Measurements from ENCODE around the gene LIMD2. TPM values are rescaled to one million over a fixed set of nuclear protein-coding genes. Genes with fewer than 3 reads are reported as not detected.

The LIMD2 gene
- total RNA-seq, 2 donors from 2014 or later: 97.5 to 111 TPM

DNA sequence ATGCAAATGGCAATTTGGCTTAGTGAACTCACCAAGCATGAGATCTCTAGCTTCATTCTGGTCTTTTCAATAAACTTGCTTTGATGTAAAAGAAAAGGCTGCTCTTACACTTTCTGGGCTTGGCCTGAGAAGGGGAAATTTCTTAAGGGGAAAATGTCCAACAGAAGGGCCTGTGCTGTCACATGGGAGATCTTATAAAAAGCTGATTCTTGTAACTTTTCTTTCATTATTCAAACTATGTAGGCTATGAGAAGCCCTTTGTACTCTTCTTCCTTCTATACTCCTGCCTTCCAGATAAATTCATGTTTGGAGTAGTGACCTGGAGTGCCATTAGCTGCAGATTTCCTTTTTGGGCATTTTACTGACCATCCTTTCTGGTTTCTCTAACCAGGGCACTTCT, 16.9 kb downstream of the LIMD2 start:
- H3K9ac ChIP-seq (ENCODE audit: extremely low read depth, low read length, poor library complexity, severe bottlenecking): no peak overlapping the region
- H3K27ac Mint-ChIP-seq: no peak overlapping the region
- no peaks in the 10 kb centered on the region for H3K27me3 ChIP-seq (ENCODE audit: control insufficient read depth, insufficient read depth, low read length, poor library complexity, severe bottlenecking)
- peaks cover 20% of the 10 kb centered on the region for H3K4me1 Mint-ChIP-seq
- H3K36me3 ChIP-seq (ENCODE audit: control insufficient read depth, insufficient read depth, low read length): peaks cover 30% of the 10 kb centered on the region
- DNase-seq: no peak
- peaks cover 18% of the 10 kb centered on the region for H3K36me3 Mint-ChIP-seq (ENCODE audit: low read depth)
- H3K27ac ChIP-seq (ENCODE audit: low read depth, low read length): no peak overlapping the region
- H3K9me3 ChIP-seq (ENCODE audit: control insufficient read depth, low read length): no peaks in the 10 kb centered on the region
- no peak overlapping the region for H3K4me3 ChIP-seq (ENCODE audit: low read length)
- H3K4me1 ChIP-seq (ENCODE audit: control insufficient read depth, insufficient read depth, low read length): no peaks in the 10 kb centered on the region
- no peaks in the 10 kb centered on the region for H3K27me3 Mint-ChIP-seq (ENCODE audit: insufficient read depth)
- no peak overlapping the region for H3K4me3 Mint-ChIP-seq
- H3K9me3 Mint-ChIP-seq: no peaks in the 10 kb centered on the region
- TF ChIP-seq, protein P1, sequence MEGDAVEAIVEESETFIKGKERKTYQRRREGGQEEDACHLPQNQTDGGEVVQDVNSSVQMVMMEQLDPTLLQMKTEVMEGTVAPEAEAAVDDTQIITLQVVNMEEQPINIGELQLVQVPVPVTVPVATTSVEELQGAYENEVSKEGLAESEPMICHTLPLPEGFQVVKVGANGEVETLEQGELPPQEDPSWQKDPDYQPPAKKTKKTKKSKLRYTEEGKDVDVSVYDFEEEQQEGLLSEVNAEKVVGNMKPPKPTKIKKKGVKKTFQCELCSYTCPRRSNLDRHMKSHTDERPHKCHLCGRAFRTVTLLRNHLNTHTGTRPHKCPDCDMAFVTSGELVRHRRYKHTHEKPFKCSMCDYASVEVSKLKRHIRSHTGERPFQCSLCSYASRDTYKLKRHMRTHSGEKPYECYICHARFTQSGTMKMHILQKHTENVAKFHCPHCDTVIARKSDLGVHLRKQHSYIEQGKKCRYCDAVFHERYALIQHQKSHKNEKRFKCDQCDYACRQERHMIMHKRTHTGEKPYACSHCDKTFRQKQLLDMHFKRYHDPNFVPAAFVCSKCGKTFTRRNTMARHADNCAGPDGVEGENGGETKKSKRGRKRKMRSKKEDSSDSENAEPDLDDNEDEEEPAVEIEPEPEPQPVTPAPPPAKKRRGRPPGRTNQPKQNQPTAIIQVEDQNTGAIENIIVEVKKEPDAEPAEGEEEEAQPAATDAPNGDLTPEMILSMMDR (conservative IDR thresholded peaks at IDR 0.05): no peak

DNA sequence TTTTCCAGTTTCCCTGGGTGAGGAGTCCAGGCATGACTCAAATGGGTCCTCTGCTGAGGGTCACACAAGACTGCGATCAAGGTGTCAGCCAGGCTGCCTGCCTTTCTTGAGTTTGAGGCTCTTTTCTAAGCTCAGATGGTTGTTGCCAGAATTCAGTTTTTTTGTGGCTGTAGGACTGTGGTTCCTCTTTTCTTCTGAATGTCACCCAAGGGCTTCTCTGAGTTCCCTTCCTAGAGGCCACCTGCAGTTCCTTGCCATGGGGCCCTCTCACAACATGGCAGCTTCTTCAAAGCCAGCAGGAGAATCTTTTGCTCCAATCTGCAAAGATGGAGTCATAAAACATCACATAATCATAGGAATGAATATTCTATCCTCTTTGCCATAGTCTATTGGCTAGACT, 17.5 kb downstream of the LIMD2 start:
- H3K27me3 ChIP-seq (ENCODE audit: control insufficient read depth, insufficient read depth, low read length, poor library complexity, severe bottlenecking): no peaks in the 10 kb centered on the region
- Mint-ChIP-seq H3K27me3 (ENCODE audit: insufficient read depth) (no peaks in the 10 kb centered on the region), H3K4me3 (no peak overlapping the region), H3K9me3 (no peaks in the 10 kb centered on the region), H3K4me1 (peaks cover 20% of the 10 kb centered on the region), H3K27ac (no peak overlapping the region), H3K36me3 (ENCODE audit: low read depth) (peaks cover 18% of the 10 kb centered on the region)
- no peak overlapping the region for H3K4me3 ChIP-seq (ENCODE audit: low read length)
- H3K9me3 ChIP-seq (ENCODE audit: control insufficient read depth, low read length): no peaks in the 10 kb centered on the region
- no peak overlapping the region for H3K27ac ChIP-seq (ENCODE audit: low read depth, low read length)
- H3K9ac ChIP-seq (ENCODE audit: extremely low read depth, low read length, poor library complexity, severe bottlenecking): no peak overlapping the region
- WGBS, 2 experiments (ENCODE audit: insufficient coverage in 1 of 2, insufficient read length in 1 of 2): 97 to 100% methylated on average over 1 of the region's 1 CpG
- peaks cover 35% of the 10 kb centered on the region for H3K36me3 ChIP-seq (ENCODE audit: control insufficient read depth, insufficient read depth, low read length)
- TF ChIP-seq, protein P1 (conservative IDR thresholded peaks at IDR 0.05): no peak
- DNase-seq: no peak
- H3K4me1 ChIP-seq (ENCODE audit: control insufficient read depth, insufficient read depth, low read length): no peaks in the 10 kb centered on the region

DNA sequence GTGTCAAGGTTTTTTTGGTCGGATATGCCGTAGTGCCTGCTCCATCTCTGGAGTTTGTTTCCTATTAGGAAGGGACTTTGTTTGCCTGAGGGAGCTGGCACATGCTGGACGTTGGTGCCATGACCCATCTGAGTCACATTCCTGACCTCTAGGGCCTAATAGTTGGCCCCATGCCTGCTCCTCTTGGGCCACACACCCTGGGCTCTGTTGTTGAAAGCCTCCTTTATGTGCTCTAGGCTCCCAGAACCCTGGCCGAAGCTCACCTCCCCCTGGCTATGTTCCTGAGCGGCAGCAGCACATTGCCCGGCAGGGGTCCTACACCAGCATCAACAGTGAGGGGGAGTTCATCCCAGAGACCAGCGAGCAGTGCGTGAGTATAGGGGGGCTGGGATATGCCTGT, 18.4 kb downstream of the LIMD2 start:
- Mint-ChIP-seq H3K27me3 (ENCODE audit: insufficient read depth) (no peaks in the 10 kb centered on the region), H3K36me3 (ENCODE audit: low read depth) (peaks cover 18% of the 10 kb centered on the region), H3K4me3 (no peak overlapping the region), H3K27ac (no peak overlapping the region), H3K4me1 (peaks cover 27% of the 10 kb centered on the region), H3K9me3 (no peaks in the 10 kb centered on the region)
- H3K4me3 ChIP-seq (ENCODE audit: low read length): no peak overlapping the region
- 73 to 92% methylated on average over 4 to 8 of the region's 8 CpGs for WGBS, 2 experiments (ENCODE audit: insufficient coverage in 1 of 2, insufficient read length in 1 of 2)
- peaks cover 36% of the 10 kb centered on the region for H3K36me3 ChIP-seq (ENCODE audit: control insufficient read depth, insufficient read depth, low read length)
- H3K9me3 ChIP-seq (ENCODE audit: control insufficient read depth, low read length): no peaks in the 10 kb centered on the region
- H3K9ac ChIP-seq (ENCODE audit: extremely low read depth, low read length, poor library complexity, severe bottlenecking): no peak overlapping the region
- peaks cover 4% of the 10 kb centered on the region for H3K4me1 ChIP-seq (ENCODE audit: control insufficient read depth, insufficient read depth, low read length)
- no peak overlapping the region for H3K27ac ChIP-seq (ENCODE audit: low read depth, low read length)
- no peaks in the 10 kb centered on the region for H3K27me3 ChIP-seq (ENCODE audit: control insufficient read depth, insufficient read depth, low read length, poor library complexity, severe bottlenecking)
- TF ChIP-seq, protein P1 (conservative IDR thresholded peaks at IDR 0.05): no peak
- DNase-seq: peak; percentile 66

Measured in endodermal cell (in vitro differentiated cells).